SH-SY5Y (cell line): ENCODE measurements around the gene TMEM192.

ENCODE experiments used
- GATA2 ChIP-seq: IDR thresholded peaks from 2 replicates; pipeline ENCODE4 v1.6.1; 2011; ENCODE audit warnings: mild to moderate bottlenecking, low read depth, low read length
- GATA3 ChIP-seq: IDR thresholded peaks from 2 replicates; pipeline ENCODE4 v1.6.1; 2011; ENCODE audit warnings: low read depth, mild to moderate bottlenecking, low read length, moderate library complexity

DNA sequence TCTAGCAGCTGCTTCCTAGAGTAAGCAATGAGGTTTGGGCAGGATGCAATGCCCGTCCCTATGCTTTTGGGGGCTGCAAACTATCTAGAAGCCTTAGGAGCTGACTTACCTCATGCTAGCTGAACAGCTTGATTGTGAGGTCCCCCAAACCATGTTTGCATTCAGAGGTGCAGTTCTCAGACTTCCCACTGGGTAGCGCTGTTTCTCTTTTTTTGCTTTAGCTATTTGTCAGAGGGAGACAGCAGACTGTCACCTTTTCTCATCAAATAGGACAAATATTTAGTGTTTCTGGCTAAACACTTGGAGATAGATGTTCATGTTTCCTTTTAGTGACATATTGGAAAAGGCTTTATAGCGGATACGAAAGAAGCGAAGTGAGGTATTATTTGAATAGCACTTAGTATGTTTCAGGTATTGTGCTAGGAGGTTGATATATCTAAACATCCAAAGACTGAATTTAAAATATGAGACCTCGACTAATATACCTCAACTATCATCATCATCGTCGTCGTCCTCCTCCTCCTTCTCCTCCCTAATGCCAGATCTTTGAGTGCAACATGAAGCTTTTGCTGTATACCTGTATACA is 18.7 kb upstream of the TMEM192 start:
- no peak for TF ChIP-seq GATA3
- no peak for TF ChIP-seq GATA2
